ENCODE data around the gene PRRT1B.

The PRRT1B gene

GRCh38 chr9:131545003-131545785 is at the start of gene PRRT1B:
Gene PRRT1B, plus strand, starts transcription at chr9:131545523. Its CDS starts 93 bp downstream, at chr9:131545616.
- Histone ChIP-seq H3K4me3 (ENCODE audit: low read length) (peak within 1 kb of the TSS; percentile 54), H3K27me3 (ENCODE audit: control insufficient read depth, insufficient read depth, low read length) (peaks cover 44% of the 10 kb centered on the region), H3K9me3 (ENCODE audit: control insufficient read depth, low read depth, low read length) (peaks cover 5% of the 10 kb centered on the region), H3K9ac (ENCODE audit: low read length) (no peak within 1 kb of the TSS), H3K4me1 (ENCODE audit: control insufficient read depth, low read depth, low read length) (no peaks in the 10 kb centered on the region), H3K27ac (ENCODE audit: low read length) (no peak within 1 kb of the TSS), H3K36me3 (ENCODE audit: control insufficient read depth, low read depth, low read length) (no peaks in the 10 kb centered on the region)

DNA sequence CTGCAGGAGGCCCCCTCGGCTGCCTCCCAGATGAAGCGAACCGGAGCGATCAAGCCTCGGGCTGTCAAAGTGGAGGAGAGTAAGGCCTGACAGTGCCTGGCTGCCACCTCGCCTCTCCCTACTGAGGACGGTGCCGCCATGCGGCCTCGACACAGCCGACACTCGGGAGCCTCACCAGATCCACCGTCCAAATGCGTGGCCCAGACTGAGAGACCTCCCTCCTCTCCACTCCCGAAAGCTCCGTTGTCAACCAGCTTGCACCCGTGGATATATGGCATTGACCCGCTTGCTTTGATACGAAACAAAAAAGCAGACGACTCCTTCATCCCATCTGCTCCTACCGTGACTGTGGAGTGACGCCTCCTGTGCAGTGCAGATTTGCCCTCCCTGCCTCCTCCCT is 49.5 kb upstream of the PRRT1B start:
- peaks cover 90% of the 10 kb centered on the region for H3K36me3 ChIP-seq (ENCODE audit: control insufficient read depth, low read depth, low read length)
- no peak overlapping the region for H3K9ac ChIP-seq (ENCODE audit: low read length)
- H3K4me3 ChIP-seq (ENCODE audit: low read length), result no peak overlapping the region
- H3K27me3 ChIP-seq (ENCODE audit: control insufficient read depth, insufficient read depth, low read length), result no peaks in the 10 kb centered on the region
- no peak overlapping the region for H3K27ac ChIP-seq (ENCODE audit: low read length)
- no peaks in the 10 kb centered on the region for H3K9me3 ChIP-seq (ENCODE audit: control insufficient read depth, low read depth, low read length)
- H3K4me1 ChIP-seq (ENCODE audit: control insufficient read depth, low read depth, low read length), result no peaks in the 10 kb centered on the region

- H3K9ac ChIP-seq (ENCODE audit: low read length), result no peak overlapping the region
- no peak overlapping the region for H3K4me3 ChIP-seq (ENCODE audit: low read length)
- H3K9me3 ChIP-seq (ENCODE audit: control insufficient read depth, low read depth, low read length), result no peaks in the 10 kb centered on the region
- no peak overlapping the region for H3K27ac ChIP-seq (ENCODE audit: low read length)
- H3K36me3 ChIP-seq (ENCODE audit: control insufficient read depth, low read depth, low read length), result peaks cover 79% of the 10 kb centered on the region
- no peaks in the 10 kb centered on the region for H3K4me1 ChIP-seq (ENCODE audit: control insufficient read depth, low read depth, low read length)
- no peaks in the 10 kb centered on the region for H3K27me3 ChIP-seq (ENCODE audit: control insufficient read depth, insufficient read depth, low read length)
These were observed 48.4 kb upstream of the PRRT1B start for GRCh38 chr9:131496844-131497405.

- no peak overlapping the region for H3K9ac ChIP-seq (ENCODE audit: low read length)
These were observed 46.0 kb upstream of the PRRT1B start for GRCh38 chr9:131499254-131499767.

DNA sequence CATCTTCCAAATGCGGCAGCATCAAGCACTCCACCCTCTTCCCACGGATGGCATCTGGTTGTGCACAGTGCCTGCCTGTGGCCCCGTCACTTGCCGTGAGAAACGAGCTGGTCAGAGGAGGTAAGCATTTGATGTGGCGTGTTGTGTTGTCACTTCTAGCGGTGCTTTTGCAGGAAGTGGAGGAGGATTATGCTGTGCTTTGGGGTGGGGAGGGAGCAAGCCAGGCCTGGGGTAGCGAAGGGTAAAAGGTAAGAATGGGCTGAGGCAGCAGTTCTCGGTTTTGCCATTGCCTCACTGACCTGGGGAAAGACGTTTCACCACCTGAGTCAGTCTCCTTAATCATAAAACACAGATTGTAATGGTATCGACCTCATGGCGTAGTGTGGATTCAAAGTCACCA is 44.9 kb upstream of the PRRT1B start:
- Histone ChIP-seq H3K4me3 (ENCODE audit: low read length) (no peak overlapping the region), H3K27ac (ENCODE audit: low read length) (no peak overlapping the region), H3K4me1 (ENCODE audit: control insufficient read depth, low read depth, low read length) (peaks cover 6% of the 10 kb centered on the region), H3K9me3 (ENCODE audit: control insufficient read depth, low read depth, low read length) (no peaks in the 10 kb centered on the region), H3K27me3 (ENCODE audit: control insufficient read depth, insufficient read depth, low read length) (peaks cover 10% of the 10 kb centered on the region), H3K36me3 (ENCODE audit: control insufficient read depth, low read depth, low read length) (peaks cover 44% of the 10 kb centered on the region), H3K9ac (ENCODE audit: low read length) (no peak overlapping the region)

More at GRCh38 chr9:131499254-131499767, 46.0 kb upstream of the PRRT1B start:
- H3K9me3 ChIP-seq (ENCODE audit: control insufficient read depth, low read depth, low read length), result no peaks in the 10 kb centered on the region
- H3K4me3 ChIP-seq (ENCODE audit: low read length), result no peak overlapping the region
- H3K27me3 ChIP-seq (ENCODE audit: control insufficient read depth, insufficient read depth, low read length), result peaks cover 10% of the 10 kb centered on the region
- H3K27ac ChIP-seq (ENCODE audit: low read length), result no peak overlapping the region
- H3K4me1 ChIP-seq (ENCODE audit: control insufficient read depth, low read depth, low read length), result peaks cover 5% of the 10 kb centered on the region
- H3K36me3 ChIP-seq (ENCODE audit: control insufficient read depth, low read depth, low read length), result peaks cover 55% of the 10 kb centered on the region

GRCh38 chr9:131500939-131501541 is 44.3 kb upstream of the PRRT1B start:
- Histone ChIP-seq H3K36me3 (ENCODE audit: control insufficient read depth, low read depth, low read length) (peaks cover 38% of the 10 kb centered on the region), H3K4me1 (ENCODE audit: control insufficient read depth, low read depth, low read length) (peaks cover 6% of the 10 kb centered on the region), H3K27me3 (ENCODE audit: control insufficient read depth, insufficient read depth, low read length) (peaks cover 10% of the 10 kb centered on the region), H3K9ac (ENCODE audit: low read length) (no peak overlapping the region), H3K27ac (ENCODE audit: low read length) (no peak overlapping the region), H3K9me3 (ENCODE audit: control insufficient read depth, low read depth, low read length) (no peaks in the 10 kb centered on the region), H3K4me3 (ENCODE audit: low read length) (no peak overlapping the region)

DNA sequence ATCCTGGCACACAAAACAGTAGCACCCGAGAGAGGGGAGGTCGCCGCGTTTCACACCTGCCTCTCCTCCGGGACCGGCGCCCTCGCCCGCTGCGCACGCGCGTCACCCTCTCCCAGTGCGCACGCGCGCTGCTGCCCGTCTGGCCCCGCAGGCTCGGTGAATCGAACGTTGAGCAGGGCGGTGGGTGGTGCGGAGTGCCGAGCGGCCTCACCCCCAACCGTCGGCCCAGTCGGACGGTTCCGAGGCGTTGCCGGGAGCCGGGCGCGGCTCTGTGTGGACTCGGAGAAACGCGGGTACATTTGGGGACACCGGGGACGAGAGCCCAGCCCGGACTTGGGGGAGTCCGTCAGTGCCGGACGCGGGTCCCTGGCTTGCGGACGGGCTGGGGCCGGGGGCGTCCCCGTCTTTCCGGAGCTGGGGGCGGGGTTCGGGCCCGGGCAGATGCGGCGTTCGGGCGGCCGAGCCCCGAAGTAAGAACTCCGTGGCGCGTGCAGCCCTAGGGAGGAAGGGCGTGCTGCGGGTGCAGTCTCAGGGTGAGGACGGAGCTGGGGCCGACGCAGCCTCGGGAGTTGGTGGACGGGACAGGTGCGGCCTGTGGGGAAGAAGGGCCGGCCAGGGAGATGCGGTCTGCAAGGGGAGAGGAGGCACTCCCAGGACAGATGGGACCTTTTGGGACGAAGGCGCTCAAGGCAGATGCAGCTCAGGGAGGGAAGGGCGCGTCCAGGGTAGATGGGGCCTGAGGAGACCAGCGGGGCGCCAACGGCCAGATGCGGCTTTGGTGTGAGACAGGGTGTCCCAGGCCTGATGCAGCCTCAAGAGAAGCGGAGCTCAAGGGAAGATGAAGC is 42.3 kb upstream of the PRRT1B start, which contains the start of gene POMT1:
TSS of gene POMT1 (plus strand) at position 138 of the 845 bp plus-strand sequence. CDS start 1,301 bp downstream, outside the sequence.
- Histone ChIP-seq H3K36me3 (ENCODE audit: control insufficient read depth, low read depth, low read length) (peaks cover 23% of the 10 kb centered on the region), H3K4me1 (ENCODE audit: control insufficient read depth, low read depth, low read length) (peaks cover 6% of the 10 kb centered on the region), H3K4me3 (ENCODE audit: low read length) (peak within 1 kb of the TSS; percentile 80), H3K27me3 (ENCODE audit: control insufficient read depth, insufficient read depth, low read length) (peaks cover 10% of the 10 kb centered on the region), H3K27ac (ENCODE audit: low read length) (no peak within 1 kb of the TSS), H3K9me3 (ENCODE audit: control insufficient read depth, low read depth, low read length) (no peaks in the 10 kb centered on the region), H3K9ac (ENCODE audit: low read length) (peak within 1 kb of the TSS; percentile 57)

GRCh38 chr9:131503626-131504465 is 41.5 kb upstream of the PRRT1B start:
- Histone ChIP-seq H3K36me3 (ENCODE audit: control insufficient read depth, low read depth, low read length) (peaks cover 14% of the 10 kb centered on the region), H3K4me3 (ENCODE audit: low read length) (peak overlapping the region; percentile 80), H3K27ac (ENCODE audit: low read length) (no peak overlapping the region), H3K9me3 (ENCODE audit: control insufficient read depth, low read depth, low read length) (no peaks in the 10 kb centered on the region), H3K27me3 (ENCODE audit: control insufficient read depth, insufficient read depth, low read length) (peaks cover 10% of the 10 kb centered on the region), H3K4me1 (ENCODE audit: control insufficient read depth, low read depth, low read length) (peaks cover 6% of the 10 kb centered on the region), H3K9ac (ENCODE audit: low read length) (peak overlapping the region; percentile 57)

DNA sequence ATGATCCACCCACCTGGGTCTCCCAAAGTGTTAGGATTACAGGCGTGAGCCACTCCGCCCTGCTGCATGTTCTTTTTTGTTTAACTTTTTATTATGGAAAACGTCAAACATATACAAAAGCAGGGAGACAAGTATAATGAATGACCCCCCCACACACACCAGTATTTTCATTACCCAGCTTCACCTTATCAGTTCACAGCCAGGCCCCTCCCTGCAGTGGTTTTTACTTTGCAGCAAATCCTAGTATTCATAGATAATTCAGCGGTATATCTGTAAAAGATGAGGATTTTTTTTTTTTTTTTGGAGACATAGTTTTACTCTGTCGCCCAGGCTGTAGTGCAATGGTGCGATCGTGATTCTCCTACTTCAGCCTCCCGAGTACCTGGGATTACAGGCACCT is 40.3 kb upstream of the PRRT1B start:
- Histone ChIP-seq H3K27ac (ENCODE audit: low read length) (no peak overlapping the region), H3K4me1 (ENCODE audit: control insufficient read depth, low read depth, low read length) (peaks cover 6% of the 10 kb centered on the region), H3K27me3 (ENCODE audit: control insufficient read depth, insufficient read depth, low read length) (peaks cover 10% of the 10 kb centered on the region), H3K4me3 (ENCODE audit: low read length) (no peak overlapping the region), H3K9me3 (ENCODE audit: control insufficient read depth, low read depth, low read length) (no peaks in the 10 kb centered on the region), H3K36me3 (ENCODE audit: control insufficient read depth, low read depth, low read length) (peaks cover 8% of the 10 kb centered on the region), H3K9ac (ENCODE audit: low read length) (no peak overlapping the region)

DNA sequence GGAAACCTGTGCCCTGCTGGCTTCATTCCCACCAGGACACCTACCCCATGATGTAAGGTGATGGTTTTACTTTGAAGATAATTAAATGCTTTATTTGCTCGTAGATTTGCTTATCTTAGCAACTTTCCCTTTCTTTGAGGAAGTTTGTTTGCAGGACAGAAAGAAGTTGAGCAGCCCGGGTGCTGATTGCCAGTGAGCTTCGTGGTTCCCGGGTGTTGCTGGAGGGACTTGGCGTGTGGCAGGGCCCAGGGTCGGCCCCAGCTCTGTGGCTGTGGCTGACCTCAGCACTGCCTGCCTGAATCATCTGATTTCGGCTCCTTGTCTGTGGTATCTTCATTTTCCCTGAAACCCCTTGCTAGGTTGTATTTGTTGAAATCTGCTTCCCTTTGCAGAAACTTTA is 33.9 kb upstream of the PRRT1B start:
- Histone ChIP-seq H3K36me3 (ENCODE audit: control insufficient read depth, low read depth, low read length) (peaks cover 45% of the 10 kb centered on the region), H3K27me3 (ENCODE audit: control insufficient read depth, insufficient read depth, low read length) (no peaks in the 10 kb centered on the region), H3K9ac (ENCODE audit: low read length) (no peak overlapping the region), H3K27ac (ENCODE audit: low read length) (no peak overlapping the region), H3K4me3 (ENCODE audit: low read length) (no peak overlapping the region), H3K9me3 (ENCODE audit: control insufficient read depth, low read depth, low read length) (no peaks in the 10 kb centered on the region), H3K4me1 (ENCODE audit: control insufficient read depth, low read depth, low read length) (no peaks in the 10 kb centered on the region)

Measured in iPS-18a (cell line).